Measurements from ENCODE around the gene SLC28A3.

Gene SLC28A3

DNA sequence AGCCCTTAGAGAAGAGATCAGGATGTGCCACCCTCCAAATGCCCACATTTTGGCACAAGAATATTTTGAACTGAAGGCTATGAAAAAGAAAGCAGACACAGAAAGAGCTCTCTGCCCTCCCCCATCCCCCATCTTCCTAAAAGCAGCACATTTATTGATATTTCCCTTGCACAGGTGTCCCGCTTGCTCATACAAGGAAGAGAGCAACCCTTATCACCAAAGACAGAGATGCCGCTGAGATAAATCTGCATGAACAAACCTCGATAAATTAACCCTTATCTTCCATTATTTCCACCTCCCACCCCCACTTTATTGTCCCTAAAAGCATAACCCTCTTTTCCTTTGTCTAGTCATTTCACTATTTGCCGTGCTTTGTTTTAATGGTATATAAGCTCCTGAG is 1.8 kb downstream of the SLC28A3 start:
- no peak for DNase-seq

- no peak for DNase-seq
These were observed 3.3 kb downstream of the SLC28A3 start for GRCh38 chr9:84337252-84337651.

DNA sequence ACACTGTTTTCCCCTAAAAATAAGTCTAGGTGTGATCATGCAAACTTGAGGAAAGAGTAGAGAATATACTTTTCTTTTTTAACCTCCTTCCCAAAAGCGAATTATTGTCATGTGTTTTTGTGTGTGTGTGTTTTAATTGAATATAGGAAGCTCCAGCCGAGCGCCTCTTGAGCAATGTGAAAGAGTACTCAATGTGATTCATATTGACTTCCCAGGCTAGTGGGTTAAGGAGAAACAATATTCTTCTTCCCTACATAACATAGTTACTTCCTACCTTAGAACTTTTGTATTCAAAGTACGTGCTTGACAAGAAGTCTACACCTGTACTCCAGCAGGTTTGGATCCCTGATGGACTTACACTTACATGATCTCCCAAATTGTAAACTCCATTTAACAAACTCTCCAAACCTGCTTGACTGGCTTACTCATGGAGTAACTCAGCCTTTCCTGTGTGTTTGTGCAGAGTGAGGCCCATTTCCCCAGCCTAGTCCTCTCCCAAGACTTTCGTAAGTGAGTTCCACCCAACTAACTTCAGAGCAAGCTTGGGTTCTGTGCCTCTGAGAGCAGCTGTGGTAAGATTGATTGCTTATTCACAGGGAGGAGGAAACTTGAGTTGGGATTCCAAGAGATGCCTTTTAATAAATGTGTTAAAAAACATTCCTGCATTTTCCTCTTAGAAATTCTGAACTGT is 9.3 kb downstream of the SLC28A3 start:
- no peak for DNase-seq

DNA sequence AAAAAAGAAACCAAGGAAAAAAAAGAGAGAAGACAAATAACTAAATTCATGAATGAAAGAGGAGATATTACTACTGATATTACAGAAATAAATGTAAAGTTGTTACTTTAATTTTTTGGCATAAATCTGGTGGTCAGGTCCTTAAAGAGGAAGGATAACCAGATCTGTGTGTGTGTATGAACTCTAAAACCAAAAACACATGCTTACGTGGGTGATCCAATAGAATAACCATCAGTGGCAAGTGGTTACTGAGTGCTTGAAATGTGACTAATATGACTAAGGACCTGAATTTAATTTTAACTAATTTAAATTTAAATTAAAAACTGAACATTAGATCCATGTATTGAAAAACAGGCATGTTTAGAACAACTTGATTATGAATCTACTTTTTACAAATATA is 10.3 kb downstream of the SLC28A3 start:
- DNase-seq: no peak

DNA sequence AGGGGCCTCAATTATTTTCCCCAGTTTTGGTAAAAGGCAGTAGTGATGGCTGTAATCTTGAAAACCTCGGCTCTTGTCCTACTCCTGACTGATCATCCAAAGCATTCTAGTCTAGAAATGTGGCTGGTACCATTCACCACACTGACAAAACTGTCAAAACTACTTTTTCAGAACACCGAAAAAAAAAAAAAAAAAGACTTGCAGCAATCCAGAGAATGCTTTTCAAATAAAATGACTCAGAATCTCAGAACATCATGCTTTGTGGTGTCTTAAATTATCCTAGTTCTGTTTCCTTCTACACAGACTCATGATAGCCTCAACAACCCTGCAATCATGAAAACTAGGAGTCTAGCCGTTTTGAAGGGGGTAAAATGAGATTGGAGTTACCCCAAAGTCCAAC is 13.4 kb downstream of the SLC28A3 start:
- no peak for DNase-seq

DNA sequence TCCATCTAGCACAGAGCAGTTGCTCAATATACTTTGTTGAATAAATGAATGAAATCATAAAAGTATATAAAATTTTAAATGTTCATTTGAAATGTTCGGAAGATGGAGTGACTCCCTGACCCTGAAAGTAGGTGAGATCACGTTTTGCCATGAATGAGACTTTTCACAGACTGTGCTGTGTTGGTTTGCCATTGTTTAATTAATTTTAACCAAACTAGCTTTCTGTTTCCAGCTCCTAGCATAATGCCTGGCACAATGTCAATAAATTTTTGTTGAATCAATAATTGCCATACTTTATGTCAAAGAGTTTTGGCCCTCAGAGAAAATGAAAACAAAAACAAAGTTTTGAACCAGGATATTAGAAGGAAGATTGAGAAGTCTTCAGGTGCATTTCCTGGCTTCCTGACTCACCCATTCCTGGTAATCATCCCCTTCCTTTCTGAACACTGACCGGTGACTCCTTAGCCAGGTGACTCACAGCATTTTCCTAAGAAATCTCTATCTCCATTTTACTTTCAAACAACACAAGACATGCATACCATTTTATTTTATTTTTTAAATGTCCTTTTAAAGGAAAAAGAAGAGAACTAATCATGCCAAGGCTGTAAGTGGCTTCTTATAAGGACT is 15.1 kb downstream of the SLC28A3 start:
- DNase-seq: no peak

DNA sequence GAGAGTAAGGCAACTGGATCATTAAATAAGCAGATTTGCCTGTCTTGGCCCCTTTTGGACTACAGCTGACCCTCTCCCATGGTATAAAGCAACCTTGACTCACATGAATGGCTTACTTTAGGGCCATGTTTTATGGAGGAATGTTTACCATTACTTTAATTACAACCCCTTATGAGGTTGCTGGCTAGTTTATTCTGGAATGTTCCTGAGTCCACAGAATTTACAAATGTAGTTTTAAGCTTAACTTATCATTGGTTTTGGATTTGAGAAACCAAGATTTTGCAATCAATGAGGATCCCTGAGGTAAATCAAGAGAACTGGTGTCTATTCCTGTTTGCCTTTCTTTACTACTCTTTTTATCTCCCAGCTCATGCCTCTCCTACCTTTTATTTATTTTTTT is 15.7 kb downstream of the SLC28A3 start:
- no peak for DNase-seq

- DNase-seq: no peak
These were observed 16.7 kb downstream of the SLC28A3 start for GRCh38 chr9:84323858-84324257.

GRCh38 chr9:84322828-84323227 is 17.7 kb downstream of the SLC28A3 start:
- DNase-seq: no peak

DNA sequence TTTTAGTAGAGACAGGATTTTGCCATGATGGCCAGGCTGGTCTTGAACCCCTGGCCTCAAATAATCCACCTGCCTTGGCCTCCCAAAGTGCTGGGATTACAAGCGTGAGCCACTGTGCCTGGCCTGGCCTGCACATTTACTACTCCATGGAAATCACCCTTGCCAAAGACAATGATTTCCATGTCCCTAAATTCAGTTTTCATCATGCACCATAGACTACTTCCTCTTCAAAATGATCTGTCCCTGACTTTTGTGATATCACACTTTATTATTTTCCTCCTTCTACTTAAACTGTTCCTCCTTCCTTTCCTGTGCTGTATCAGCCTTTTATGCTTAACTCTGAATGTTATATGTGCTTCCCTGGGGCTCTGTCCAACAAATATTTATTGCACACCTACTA is 20.3 kb downstream of the SLC28A3 start:
- DNase-seq: no peak

GRCh38 chr9:84319632-84320031 is 20.9 kb downstream of the SLC28A3 start:
- no peak for DNase-seq

DNA sequence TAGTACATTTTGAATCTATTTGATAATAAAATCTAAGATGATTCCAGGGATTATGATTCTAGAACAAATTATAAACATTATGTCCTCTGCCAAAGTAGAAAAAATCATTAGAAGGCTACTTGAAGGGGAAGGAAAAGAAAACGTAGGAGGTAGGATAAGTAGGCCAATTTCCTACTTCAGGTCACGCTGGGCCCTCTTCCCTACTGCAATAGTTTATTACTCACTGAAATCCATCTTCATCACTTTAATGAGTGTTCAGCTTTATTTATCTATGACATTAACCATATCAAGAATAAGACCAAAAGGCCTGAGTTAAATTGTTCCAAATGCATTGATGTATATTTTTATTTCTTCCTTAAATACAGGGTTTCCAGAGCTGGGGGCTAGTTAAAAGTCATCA is 21.6 kb downstream of the SLC28A3 start:
- DNase-seq: no peak

- DNase-seq: no peak
These were observed 23.0 kb downstream of the SLC28A3 start for GRCh38 chr9:84317563-84317962.

- DNase-seq: peak; percentile 39 to 58
These were observed 25.2 kb downstream of the SLC28A3 start for GRCh38 chr9:84315278-84315877.

GRCh38 chr9:84314306-84314705 is 26.3 kb downstream of the SLC28A3 start:
- no peak for DNase-seq

DNA sequence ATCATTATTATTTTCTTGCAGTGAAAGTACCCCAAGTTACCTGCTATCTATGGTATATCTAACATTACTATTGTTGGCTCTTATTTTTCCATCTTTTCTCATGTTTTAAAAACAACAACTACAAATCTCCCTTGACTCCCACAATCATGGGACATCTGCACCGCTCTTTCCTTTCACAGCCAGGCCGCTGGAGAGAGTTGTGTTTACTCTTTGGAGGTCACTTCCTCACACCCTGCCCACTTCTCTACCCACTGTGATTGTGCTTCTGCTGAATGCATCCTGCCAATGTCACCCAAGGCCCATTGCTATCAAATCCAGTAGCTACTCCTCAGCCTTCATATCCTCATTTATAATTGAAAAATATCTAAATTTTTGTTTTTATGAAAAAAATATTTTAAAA is 29.7 kb downstream of the SLC28A3 start:
- DNase-seq: no peak

GRCh38 chr9:84305497-84306131 is 34.9 kb downstream of the SLC28A3 start:
- DNase-seq: no peak

DNA sequence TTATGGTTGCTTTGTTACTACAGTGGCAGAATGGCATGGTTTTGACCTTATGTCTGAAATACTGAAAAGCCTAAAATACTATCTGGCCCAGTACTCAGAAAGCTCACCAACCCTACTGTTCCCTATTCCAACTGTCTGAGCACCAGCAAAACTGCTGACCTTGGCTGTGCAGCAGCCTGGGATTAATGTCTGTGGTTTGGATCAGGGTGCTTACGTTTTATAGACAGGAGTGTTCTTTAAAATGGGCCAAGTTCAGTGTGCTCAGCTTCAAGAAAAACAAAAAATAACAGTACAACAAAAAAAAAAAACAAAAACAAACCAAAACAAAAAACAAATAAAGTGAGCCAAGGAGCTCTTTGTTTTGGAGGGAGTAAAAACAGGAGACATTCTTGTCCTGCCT is 36.4 kb downstream of the SLC28A3 start:
- DNase-seq: no peak

- no peak for DNase-seq
These were observed 37.5 kb downstream of the SLC28A3 start for GRCh38 chr9:84303061-84303460.

DNA sequence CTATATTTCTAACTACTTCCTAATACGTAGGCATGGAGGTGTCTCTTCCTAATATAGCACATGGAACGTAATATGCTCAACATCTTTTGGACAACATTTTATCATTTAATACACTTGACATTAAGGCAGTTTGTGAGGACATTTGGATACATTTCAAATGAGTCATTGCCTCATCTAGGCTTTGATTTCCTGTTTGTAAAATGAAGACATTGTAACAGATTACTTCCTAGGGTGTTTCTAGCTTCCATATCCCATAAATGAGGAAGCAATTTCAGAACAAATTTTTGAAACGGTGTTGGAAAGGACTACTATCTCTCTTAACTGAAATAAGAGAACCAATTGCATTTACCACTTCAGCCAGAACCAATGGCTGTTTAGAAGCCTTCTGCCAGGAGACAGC is 38.7 kb downstream of the SLC28A3 start:
- DNase-seq: no peak

GRCh38 chr9:84300271-84300670 is 40.3 kb downstream of the SLC28A3 start:
- DNase-seq: no peak

- no peak for DNase-seq
These were observed 43.3 kb downstream of the SLC28A3 start for GRCh38 chr9:84297162-84297821.

GRCh38 chr9:84296146-84296843 is 44.3 kb downstream of the SLC28A3 start:
- peak; percentile 23 to 40 for DNase-seq
